A673 (cell line): Measurements from ENCODE around the gene SND1. TPM values are rescaled to one million over a fixed set of nuclear protein-coding genes. Genes with fewer than 3 reads are reported as not detected.

Experiments used
- BruUV-seq: library from RNA; stranded (reverse); fragments of 400-500 nt; replicated peaks from 2 replicates; lab custom pipeline; 2021; lab: Mats Ljungman, UMichigan
- CTCF ChIA-PET: fragments of 300-600 bp; sonication (Branson Sonifier 250); formaldehyde crosslinking; loops from one replicate; lab custom pipeline; 2022; ENCODE audit warnings: antibody characterized with exemption; lab: Charles Lee
- POLR2A ChIA-PET: fragments of 300-600 bp; sonication (Branson Sonifier 250); formaldehyde crosslinking; loops from one replicate; lab custom pipeline; 2022; ENCODE audit warnings: antibody characterized with exemption; ENCODE audit not compliant: low non-redundant PET; lab: Charles Lee
- DNase-seq: peaks from one replicate; pipeline ENCODE4 v3.0.0-alpha.2; 2015; ENCODE audit warnings: low spot score
- H3K27ac ChIP-seq: fragments of 200-600 bp; sonication (generic); 2 replicates; pipeline ENCODE4 v1.5.1; 2016; ENCODE audit warnings: mixed run types, low read depth, mild to moderate bottlenecking, mixed read lengths, antibody characterized with exemption, low read length; ENCODE audit not compliant: poor library complexity, severe bottlenecking
- H3K27me3 ChIP-seq: fragments of 200-600 bp; sonication (generic); replicated peaks from 2 replicates; pipeline ENCODE4 v1.6.1; 2017; ENCODE audit warnings: mixed run types, low read depth, mild to moderate bottlenecking, mixed read lengths, antibody characterized with exemption, low read length; ENCODE audit not compliant: insufficient read depth, poor library complexity
- H3K36me3 ChIP-seq: fragments of 200-600 bp; sonication (generic); 2 replicates; pipeline ENCODE4 v1.6.1; 2016; ENCODE audit warnings: mixed run types, mild to moderate bottlenecking, mixed read lengths, antibody characterized with exemption, low read length; ENCODE audit not compliant: insufficient read depth, poor library complexity, severe bottlenecking
- H3K4me1 ChIP-seq: fragments of 200-600 bp; sonication (generic); 2 replicates; pipeline ENCODE4 v1.6.1; 2017; ENCODE audit warnings: mixed run types, mild to moderate bottlenecking, mixed read lengths, antibody characterized with exemption, low read length; ENCODE audit not compliant: insufficient read depth, poor library complexity, severe bottlenecking
- H3K4me3 ChIP-seq: fragments of 200-600 bp; sonication (generic); 2 replicates; pipeline ENCODE4 v1.5.1; 2016; ENCODE audit warnings: low read depth, mixed run types, mild to moderate bottlenecking, mixed read lengths, low read length; ENCODE audit not compliant: poor library complexity, severe bottlenecking
- H3K9me3 ChIP-seq: fragments of 200-600 bp; sonication (generic); 2 replicates; pipeline ENCODE4 v1.6.1; 2016; ENCODE audit warnings: mixed run types, low read depth, mild to moderate bottlenecking, mixed read lengths, antibody characterized with exemption, low read length; ENCODE audit not compliant: poor library complexity, severe bottlenecking
- CTCF ChIP-seq: fragments of 300-800, 200-600 bp; sonication (generic); conservative IDR thresholded peaks from 2 replicates; pipeline ENCODE4 v1.5.1; 2017; ENCODE audit warnings: low read depth, mild to moderate bottlenecking, antibody characterized with exemption, low read length, moderate library complexity, mixed read lengths
- EZH2 ChIP-seq: fragments of 200-600 bp; sonication (generic); IDR thresholded peaks from 2 replicates; pipeline ENCODE4 v1.6.1; 2017; ENCODE audit warnings: borderline replicate concordance, low read depth, mild to moderate bottlenecking, mixed read lengths, antibody characterized with exemption, low read length; ENCODE audit not compliant: poor library complexity, severe bottlenecking
- intact Hi-C: fragments of 100-400 bp; cut with micrococcal nuclease; formaldehyde crosslinking; loops from one replicate; pipeline ENCODE4 v1.10.0; 2022; ENCODE audit not compliant: unreplicated experiment
- total RNA-seq: library from RNA; stranded (reverse); gene quantifications from 2 replicates; pipeline ENCODE4 v1.2.3, GENCODE V29; 2021

Gene SND1
- total RNA-seq, 1 experiment from 2014 or later, result 177 TPM

- TF ChIP-seq EZH2, result no peak
- no peak overlapping the region for H3K4me3 ChIP-seq
- H3K27ac ChIP-seq, result no peak overlapping the region
- BruUV-seq, result no TSS peak
- intact Hi-C loops, result no loop called here
- no peaks in the 10 kb centered on the region for H3K36me3 ChIP-seq
- no peak for DNase-seq
- ChIA-PET POLR2A (no interaction called here), CTCF (no interaction called here)
- no peaks in the 10 kb centered on the region for H3K9me3 ChIP-seq
- no peaks in the 10 kb centered on the region for H3K27me3 ChIP-seq
- peaks cover 10% of the 10 kb centered on the region for H3K4me1 ChIP-seq
These were observed 193.7 kb downstream of the SND1 start for GRCh38 chr7:127845522-127846214.

GRCh38 chr7:127847641-127848040, 195.6 kb downstream of the SND1 start:
- no peak for TF ChIP-seq CTCF
- no peak for TF ChIP-seq EZH2
- no peaks in the 10 kb centered on the region for H3K27me3 ChIP-seq
- CTCF ChIA-PET, result no interaction called here
- peaks cover 10% of the 10 kb centered on the region for H3K4me1 ChIP-seq
- H3K36me3 ChIP-seq, result no peaks in the 10 kb centered on the region
- POLR2A ChIA-PET, result no interaction called here
- H3K4me3 ChIP-seq, result no peak overlapping the region
- intact Hi-C loops, result no loop called here
- H3K9me3 ChIP-seq, result no peaks in the 10 kb centered on the region
- H3K27ac ChIP-seq, result no peak overlapping the region
- no TSS peak for BruUV-seq
- no peak for DNase-seq

GRCh38 chr7:127848241-127848640, 196.2 kb downstream of the SND1 start:
- POLR2A ChIA-PET, result no interaction called here
- no peak overlapping the region for H3K27ac ChIP-seq
- no TSS peak for BruUV-seq

More at GRCh38 chr7:127848241-127848640, 196.2 kb downstream of the SND1 start:
- CTCF ChIA-PET, result no interaction called here
- peaks cover 10% of the 10 kb centered on the region for H3K4me1 ChIP-seq
- no peaks in the 10 kb centered on the region for H3K9me3 ChIP-seq
- intact Hi-C loops, result no loop called here
- TF ChIP-seq EZH2, result no peak
- no peak for TF ChIP-seq CTCF
- H3K4me3 ChIP-seq, result no peak overlapping the region
- no peak for DNase-seq
- no peaks in the 10 kb centered on the region for H3K27me3 ChIP-seq
- H3K36me3 ChIP-seq, result no peaks in the 10 kb centered on the region
